ENCODE data around the gene BAIAP2. TPM values are rescaled to one million over a fixed set of nuclear protein-coding genes. Genes with fewer than 3 reads are reported as not detected.
"Not testable (repeated sequence)": the region's sequence is repeated elsewhere in the genome, so short reads cannot be mapped to it uniquely, and the experiment has no call there.

BAIAP2 gene
- total RNA-seq, 2 donors from 2014 or later: 9.9 to 15.6 TPM

DNA sequence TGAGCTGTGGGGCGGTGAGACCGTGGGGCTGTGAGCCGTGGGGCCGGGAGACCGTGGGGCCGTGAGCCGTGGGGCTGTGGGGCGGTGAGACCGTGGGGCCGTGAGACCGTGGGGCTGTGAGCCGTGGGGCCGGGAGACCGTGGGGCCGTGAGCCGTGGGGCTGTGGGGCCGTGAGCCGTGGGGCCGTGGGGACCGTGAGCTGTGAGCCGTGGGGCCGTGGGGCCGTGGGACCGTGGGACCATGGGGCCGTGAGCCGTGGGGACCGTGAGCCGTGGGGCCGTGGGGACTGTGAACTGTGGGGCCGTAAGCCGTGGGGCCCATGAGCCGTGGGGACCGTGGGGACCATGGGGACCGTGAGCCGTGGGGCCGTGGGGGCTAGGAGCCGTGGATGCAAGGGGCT, 105.7 kb downstream of the BAIAP2 start:
- Histone ChIP-seq H3K4me1 (ENCODE audit: control insufficient read depth in 1 of 2, low read depth in 2 of 2) (peaks cover 0 to 6% of the 10 kb centered on the region in 2 donors), H3K27me3 (replicated peaks; ENCODE audit: insufficient read depth) (no peaks in the 10 kb centered on the region), H3K36me3 (no peaks in the 10 kb centered on the region), H3K27ac (no peak overlapping the region), H3K4me3 (no peak overlapping the region), H3K9me3 (no peaks in the 10 kb centered on the region)
- no peak for DNase-seq (ENCODE audit: low spot score)
- ATAC-seq (ENCODE audit: insufficient number of reproducible peaks, low FRiP score, low read depth): no peak
- TF ChIP-seq, protein P1, sequence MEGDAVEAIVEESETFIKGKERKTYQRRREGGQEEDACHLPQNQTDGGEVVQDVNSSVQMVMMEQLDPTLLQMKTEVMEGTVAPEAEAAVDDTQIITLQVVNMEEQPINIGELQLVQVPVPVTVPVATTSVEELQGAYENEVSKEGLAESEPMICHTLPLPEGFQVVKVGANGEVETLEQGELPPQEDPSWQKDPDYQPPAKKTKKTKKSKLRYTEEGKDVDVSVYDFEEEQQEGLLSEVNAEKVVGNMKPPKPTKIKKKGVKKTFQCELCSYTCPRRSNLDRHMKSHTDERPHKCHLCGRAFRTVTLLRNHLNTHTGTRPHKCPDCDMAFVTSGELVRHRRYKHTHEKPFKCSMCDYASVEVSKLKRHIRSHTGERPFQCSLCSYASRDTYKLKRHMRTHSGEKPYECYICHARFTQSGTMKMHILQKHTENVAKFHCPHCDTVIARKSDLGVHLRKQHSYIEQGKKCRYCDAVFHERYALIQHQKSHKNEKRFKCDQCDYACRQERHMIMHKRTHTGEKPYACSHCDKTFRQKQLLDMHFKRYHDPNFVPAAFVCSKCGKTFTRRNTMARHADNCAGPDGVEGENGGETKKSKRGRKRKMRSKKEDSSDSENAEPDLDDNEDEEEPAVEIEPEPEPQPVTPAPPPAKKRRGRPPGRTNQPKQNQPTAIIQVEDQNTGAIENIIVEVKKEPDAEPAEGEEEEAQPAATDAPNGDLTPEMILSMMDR (IDR thresholded peaks at IDR 0.05): no peak

DNA sequence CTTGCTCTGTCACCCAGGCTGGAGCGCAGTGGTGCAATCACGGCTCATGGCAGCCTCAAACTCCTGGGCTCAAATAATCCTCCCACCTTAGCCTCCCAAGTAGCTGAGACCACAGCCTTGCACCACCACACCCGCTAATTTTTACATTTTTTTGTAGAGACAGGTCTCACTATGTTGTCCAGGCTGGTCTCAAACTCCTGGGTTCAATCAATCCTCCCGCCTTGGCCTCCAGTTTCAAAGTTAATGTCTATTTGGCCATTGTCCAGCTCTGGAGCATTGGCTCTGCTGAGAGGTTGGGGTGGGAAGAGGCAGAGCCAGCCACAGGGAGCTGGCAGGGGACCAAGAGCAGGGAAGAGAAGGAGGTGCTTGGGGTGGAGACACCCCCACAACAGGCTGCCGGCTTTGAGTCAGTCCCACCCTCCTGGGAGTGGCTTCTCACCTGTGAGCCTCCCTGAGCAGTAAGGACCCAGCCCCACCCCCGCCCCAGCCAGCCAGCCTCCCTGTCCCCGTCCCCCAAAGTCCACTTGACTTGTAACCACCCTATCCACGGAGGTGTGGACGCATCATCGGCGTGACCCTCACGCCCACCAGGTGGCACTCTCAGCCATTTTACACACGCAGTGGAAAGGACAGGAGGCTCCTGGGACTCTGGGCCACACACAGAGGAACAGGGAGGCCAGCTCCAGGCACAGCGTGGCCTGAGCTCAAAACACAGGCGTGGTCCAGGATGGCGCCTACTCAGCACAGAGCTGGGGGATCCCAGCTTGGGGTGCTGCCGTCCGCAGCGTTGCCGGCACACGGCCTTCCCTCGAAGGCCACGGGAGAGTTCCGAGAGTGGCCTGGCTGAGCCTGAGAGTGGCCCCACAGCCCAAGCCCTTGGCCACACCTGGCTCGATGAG, 107.6 kb downstream of the BAIAP2 start:
- Histone ChIP-seq H3K4me1 (ENCODE audit: control insufficient read depth in 1 of 2, low read depth in 2 of 2) (peaks cover 0 to 6% of the 10 kb centered on the region in 2 donors), H3K4me3 (no peak overlapping the region), H3K27ac (no peak overlapping the region), H3K27me3 (replicated peaks; ENCODE audit: insufficient read depth) (no peaks in the 10 kb centered on the region), H3K36me3 (no peaks in the 10 kb centered on the region), H3K9me3 (no peaks in the 10 kb centered on the region)
- peak; percentile 54 for ATAC-seq (ENCODE audit: insufficient number of reproducible peaks, low FRiP score, low read depth)
- peak; percentile 30 for DNase-seq (ENCODE audit: low spot score)
- TF ChIP-seq, protein P1 (IDR thresholded peaks at IDR 0.05): peak; percentile 74

DNA sequence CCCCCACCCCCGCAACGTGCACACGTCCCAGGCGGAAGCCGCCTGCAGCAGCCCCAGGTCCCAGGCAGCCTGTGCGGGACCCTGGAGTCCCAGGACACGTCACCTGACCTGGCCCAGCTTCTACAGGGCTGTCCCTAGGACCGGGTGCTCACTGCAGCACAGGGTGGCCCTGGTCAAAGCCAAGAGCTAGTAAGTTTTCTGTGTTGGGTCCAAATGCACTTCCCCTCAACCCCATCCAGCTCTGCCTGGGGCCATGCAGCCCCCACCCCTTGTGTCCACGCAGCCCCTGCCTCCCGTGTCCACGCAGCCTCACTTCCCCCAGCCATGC, 108.2 kb downstream of the BAIAP2 start:
- no peaks in the 10 kb centered on the region for H3K9me3 ChIP-seq
- H3K36me3 ChIP-seq: no peaks in the 10 kb centered on the region
- ATAC-seq (ENCODE audit: insufficient number of reproducible peaks, low FRiP score, low read depth): no peak
- no peak for DNase-seq (ENCODE audit: low spot score)
- H3K4me1 ChIP-seq (ENCODE audit: control insufficient read depth in 1 of 2, low read depth in 2 of 2): peaks cover 0 to 6% of the 10 kb centered on the region in 2 donors
- H3K27ac ChIP-seq: no peak overlapping the region
- no peaks in the 10 kb centered on the region for H3K27me3 ChIP-seq (replicated peaks; ENCODE audit: insufficient read depth)
- H3K4me3 ChIP-seq: no peak overlapping the region
- TF ChIP-seq, protein P1 (IDR thresholded peaks at IDR 0.05): no peak

DNA sequence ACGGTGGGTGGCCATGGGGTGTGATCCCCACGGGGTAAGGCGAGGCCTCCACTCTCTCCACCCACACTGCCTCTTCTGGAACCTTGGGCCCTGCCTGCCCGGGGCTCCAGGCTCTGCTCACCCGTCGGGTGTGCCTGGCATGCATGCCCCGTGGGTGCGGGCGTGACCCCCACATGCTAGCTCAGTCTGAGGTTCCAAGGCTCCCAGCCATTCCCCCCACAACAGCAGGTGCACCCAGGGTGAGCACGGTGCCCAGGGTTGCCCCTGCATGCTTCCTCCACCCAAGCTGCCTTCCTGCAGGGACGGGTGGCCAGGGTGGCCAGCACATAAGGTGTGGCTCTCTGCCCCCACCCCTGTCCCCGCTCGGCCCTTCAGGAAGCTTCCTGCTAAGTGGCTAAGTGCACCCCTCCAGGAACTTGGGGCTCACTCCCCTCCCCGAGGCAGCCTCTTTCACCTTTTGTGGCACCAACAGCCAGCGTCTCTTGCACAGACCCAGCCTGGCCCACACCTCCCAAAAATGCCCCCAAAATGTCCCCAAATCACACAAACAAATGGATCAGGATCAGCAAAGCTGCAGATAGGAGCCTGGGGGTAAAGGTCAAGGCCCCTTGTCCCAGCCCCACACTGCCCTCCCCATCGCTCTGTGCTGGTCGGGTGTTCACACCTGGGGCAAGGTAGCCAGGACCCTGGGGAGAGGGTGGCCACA, 108.9 kb downstream of the BAIAP2 start:
- TF ChIP-seq, protein P1 (IDR thresholded peaks at IDR 0.05): no peak
- Histone ChIP-seq H3K9me3 (no peaks in the 10 kb centered on the region), H3K27me3 (replicated peaks; ENCODE audit: insufficient read depth) (no peaks in the 10 kb centered on the region), H3K4me3 (no peak overlapping the region), H3K27ac (no peak overlapping the region), H3K36me3 (no peaks in the 10 kb centered on the region), H3K4me1 (ENCODE audit: control insufficient read depth in 1 of 2, low read depth in 2 of 2) (peaks cover 0 to 6% of the 10 kb centered on the region in 2 donors)
- ATAC-seq (ENCODE audit: insufficient number of reproducible peaks, low FRiP score, low read depth): no peak
- no peak for DNase-seq (ENCODE audit: low spot score)

DNA sequence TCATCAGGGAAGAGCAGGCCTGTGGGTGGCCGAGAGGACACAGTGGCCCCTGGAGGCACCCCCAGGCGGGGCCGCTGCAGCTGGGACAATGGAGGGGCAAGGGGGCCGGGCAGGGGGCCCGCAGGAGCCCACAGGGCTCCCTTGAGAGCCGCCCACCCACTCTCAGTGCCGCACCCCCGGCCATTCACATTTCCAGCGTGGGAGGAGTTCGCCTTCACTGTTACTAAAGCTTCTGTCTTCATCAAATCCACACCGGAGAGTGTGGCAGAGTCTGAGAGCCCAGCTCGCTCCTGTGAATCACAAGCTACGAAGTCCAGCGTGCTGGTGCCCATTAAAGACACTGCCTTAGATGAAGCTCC, 109.5 kb downstream of the BAIAP2 start:
- no peaks in the 10 kb centered on the region for H3K9me3 ChIP-seq
- TF ChIP-seq, protein P1 (IDR thresholded peaks at IDR 0.05): no peak
- no peaks in the 10 kb centered on the region for H3K27me3 ChIP-seq (replicated peaks; ENCODE audit: insufficient read depth)
- H3K4me1 ChIP-seq (ENCODE audit: control insufficient read depth in 1 of 2, low read depth in 2 of 2): peaks cover 0 to 6% of the 10 kb centered on the region in 2 donors
- H3K27ac ChIP-seq: no peak overlapping the region
- no peaks in the 10 kb centered on the region for H3K36me3 ChIP-seq
- H3K4me3 ChIP-seq: no peak overlapping the region
- ATAC-seq (ENCODE audit: insufficient number of reproducible peaks, low FRiP score, low read depth): no peak
- no peak for DNase-seq (ENCODE audit: low spot score)

DNA sequence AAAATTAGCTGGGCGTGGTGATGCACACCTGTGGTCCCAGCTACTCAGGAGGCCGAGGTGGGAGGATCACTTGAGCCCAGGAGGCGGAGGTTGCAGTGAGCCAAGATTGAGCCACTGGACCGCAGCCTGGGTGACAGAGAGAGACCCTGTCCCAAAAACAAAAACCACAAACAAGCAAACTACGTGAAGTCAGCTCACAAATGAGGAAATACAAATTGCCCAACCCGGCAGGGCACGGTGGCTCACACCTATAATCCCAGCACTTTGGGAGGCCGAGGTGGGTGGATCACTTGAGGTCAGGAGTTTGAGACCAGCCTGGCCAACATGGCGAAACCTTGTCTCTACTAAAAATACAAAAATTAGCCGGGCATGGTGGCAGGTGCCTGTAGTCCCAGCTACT, 111.3 kb downstream of the BAIAP2 start:
- not testable (repeated sequence) for ATAC-seq (ENCODE audit: insufficient number of reproducible peaks, low FRiP score, low read depth); H3K27me3 ChIP-seq (replicated peaks; ENCODE audit: insufficient read depth); H3K36me3 ChIP-seq; DNase-seq (ENCODE audit: low spot score); H3K9me3 ChIP-seq; H3K27ac ChIP-seq; H3K4me3 ChIP-seq; H3K4me1 ChIP-seq (ENCODE audit: control insufficient read depth in 1 of 2, low read depth in 2 of 2)
